Activated CD4-positive, alpha-beta T cell treated with anti-CD3 and anti-CD28 coated beads for 36 hours (primary cell): ENCODE data around the gene ACKR2. TPM values are rescaled to one million over a fixed set of nuclear protein-coding genes. Genes with fewer than 3 reads are reported as not detected.
A peak's percentile ranks its signal among the peaks of the same experiment; 100 is the strongest.
"Not testable (repeated sequence)": the region's sequence is repeated elsewhere in the genome, so short reads cannot be mapped to it uniquely, and the experiment has no call there.

Source experiments
- ATAC-seq: fragments of 200-7000 bp; cut with Tn5 transposase; one replicate; pipeline ENCODE4 v1.10.0; 2021; ENCODE audit warnings: mild to moderate bottlenecking, moderate library complexity
- CTCF ChIA-PET: fragments of 350-600 bp; sonication (Branson Sonifier 250); formaldehyde crosslinking; loops from one replicate; lab custom pipeline; 2021; ENCODE audit warnings: antibody characterized with exemption; lab: Charles Lee
- POLR2A ChIA-PET: fragments of 350-600 bp; sonication (Branson Sonifier 250); formaldehyde crosslinking; loops from one replicate; lab custom pipeline; 2021; ENCODE audit warnings: antibody characterized with exemption, inconsistent platforms; lab: Charles Lee
- DNase-seq: peaks from one replicate; pipeline ENCODE4 v3.0.0-alpha.2; 2020
- H3K27ac Mint-ChIP-seq: one replicate; pipeline ENCODE4 v1.8.0; 2021; ENCODE audit warnings: mixed read lengths
- H3K27me3 Mint-ChIP-seq: one replicate; pipeline ENCODE4 v1.8.0; 2021; ENCODE audit warnings: mixed read lengths
- H3K36me3 Mint-ChIP-seq: one replicate; pipeline ENCODE4 v1.8.0; 2021; ENCODE audit warnings: low read depth, mixed read lengths
- H3K4me1 Mint-ChIP-seq: one replicate; pipeline ENCODE4 v1.8.0; 2021; ENCODE audit warnings: mixed read lengths
- H3K4me3 Mint-ChIP-seq: one replicate; pipeline ENCODE4 v1.8.0; 2021; ENCODE audit warnings: mild to moderate bottlenecking, moderate library complexity, mixed read lengths
- H3K9me3 Mint-ChIP-seq: one replicate; pipeline ENCODE4 v1.8.0; 2021; ENCODE audit warnings: low read depth, mixed read lengths
- intact Hi-C, 2 experiments: fragments of 100-400 bp; cut with DNase I in 1 of 2; cut with micrococcal nuclease in 1 of 2; formaldehyde crosslinking; loops; one replicate each; pipeline versions ENCODE4 v1.14.2 to v1.15.1; 2022 to 2024; cut with DNase I, micrococcal nuclease
- total RNA-seq, 2 experiments: library from RNA; stranded (reverse); gene quantifications; one replicate each; pipeline ENCODE4 v1.2.3, GENCODE V29; 2021

Gene ACKR2
- total RNA-seq, 2 experiments from 2014 or later: 0.64 to 0.65 TPM

DNA sequence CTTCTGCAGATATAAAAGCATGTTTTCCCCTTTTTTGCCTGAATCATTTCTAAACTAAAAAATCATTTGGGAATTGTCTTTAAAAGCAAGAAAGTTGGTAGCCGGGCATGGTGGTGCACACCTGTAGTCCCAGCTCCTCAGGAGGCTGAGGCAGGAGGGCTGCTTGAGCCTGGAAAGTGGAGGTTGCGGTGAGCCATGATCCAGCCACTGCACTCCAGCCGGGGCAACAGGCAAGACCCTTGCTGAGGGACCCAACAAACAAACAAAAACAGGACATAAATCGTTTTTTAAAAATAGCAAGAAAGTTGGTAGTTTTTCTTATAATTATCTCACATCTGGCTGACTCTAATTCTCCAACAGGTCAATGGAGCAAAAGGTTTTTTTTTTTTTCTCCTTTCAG is 7.5 kb upstream of the ACKR2 start:
- intact Hi-C loops: loop anchor here in 1 of 2 experiments (10.0 kb wide), 2 partner anchors 483 to 893 kb away; partner anchors contain the start of genes ABHD5 and SNRK
- ATAC-seq (no peak), DNase-seq (no peak)
- Mint-ChIP-seq H3K4me1 (peaks cover 42% of the 10 kb centered on the region), H3K27me3 (peaks cover 6% of the 10 kb centered on the region), H3K4me3 (no peak overlapping the region), H3K27ac (no peak overlapping the region), H3K36me3 (peaks cover 10% of the 10 kb centered on the region), H3K9me3 (no peaks in the 10 kb centered on the region)
- ChIA-PET POLR2A (no interaction called here), CTCF (no interaction called here)

- Mint-ChIP-seq H3K27ac (peak overlapping the region; percentile 86), H3K9me3 (no peaks in the 10 kb centered on the region), H3K4me3 (peak overlapping the region; percentile 91), H3K4me1 (peaks cover 42% of the 10 kb centered on the region), H3K36me3 (peaks cover 10% of the 10 kb centered on the region), H3K27me3 (peaks cover 6% of the 10 kb centered on the region)
- ATAC-seq (no peak), DNase-seq (no peak)
- intact Hi-C loops: loop anchor here in 1 of 2 experiments (10.0 kb wide), 2 partner anchors 482 to 892 kb away; partner anchors contain the start of genes ABHD5 and SNRK
- ChIA-PET POLR2A (interaction anchor here (0.7 kb wide), 1 partner anchor 11 kb away, joined by 3 read pairs; no protein-coding TSS in a partner anchor), CTCF (interaction anchor here (1.0 to 1.9 kb wide), 6 partner anchors 9 to 37 kb away, joined by 3 to 7 read pairs (median 4); no protein-coding TSS in a partner anchor)
Observed at GRCh38 chr3:42802876-42803413, 6.3 kb upstream of the ACKR2 start.

- DNase-seq (peak; percentile 60), ATAC-seq (peak; percentile 28)
- intact Hi-C loops: loop anchor here (1.0 to 10.0 kb wide), 14 partner anchors 28 to 1535 kb away; partner anchors contain the start of genes CCDC13 (in 2 of the 2), ABHD5 (in 1 of the 2), NKTR (in 1 of the 2) and POMGNT2 (in 1 of the 2)
- H3K27me3 Mint-ChIP-seq: peaks cover 6% of the 10 kb centered on the region
- peak overlapping the region; percentile 91 for H3K4me3 Mint-ChIP-seq
- peaks cover 10% of the 10 kb centered on the region for H3K36me3 Mint-ChIP-seq
- no peaks in the 10 kb centered on the region for H3K9me3 Mint-ChIP-seq
- H3K4me1 Mint-ChIP-seq: peaks cover 42% of the 10 kb centered on the region
- ChIA-PET POLR2A (no interaction called here), CTCF (interaction anchor here (0.7 to 1.9 kb wide), 8 partner anchors 9 to 214 kb away, joined by 3 to 7 read pairs (median 4); no protein-coding TSS in a partner anchor)
- peak overlapping the region; percentile 86 for H3K27ac Mint-ChIP-seq
Observed at GRCh38 chr3:42803414-42804105, 5.7 kb upstream of the ACKR2 start.

- H3K27me3 Mint-ChIP-seq: peaks cover 6% of the 10 kb centered on the region
- H3K4me3 Mint-ChIP-seq: peak within 1 kb of the TSS; percentile 91
- intact Hi-C loops: loop anchor here (1.0 to 10.0 kb wide), 14 partner anchors 27 to 1534 kb away; partner anchors contain the start of genes CCDC13 (in 2 of the 2), ABHD5 (in 1 of the 2), NKTR (in 1 of the 2) and POMGNT2 (in 1 of the 2)
- peak; percentile 97 for DNase-seq
- CTCF ChIA-PET: interaction anchor here (0.5 to 1.9 kb wide), 9 partner anchors 11 to 467 kb away, joined by 3 to 7 read pairs (median 4); no protein-coding TSS in a partner anchor
- H3K4me1 Mint-ChIP-seq: peaks cover 41% of the 10 kb centered on the region
- peak within 1 kb of the TSS; percentile 86 for H3K27ac Mint-ChIP-seq
- POLR2A ChIA-PET: no interaction called here
- H3K9me3 Mint-ChIP-seq: no peaks in the 10 kb centered on the region
- ATAC-seq: peak; percentile 99
- H3K36me3 Mint-ChIP-seq: peaks cover 9% of the 10 kb centered on the region
Observed at GRCh38 chr3:42804106-42804830, 5.0 kb upstream of the ACKR2 start, which contains the start of gene HIGD1A. Gene HIGD1A, minus strand, starts transcription at chr3:42804490. Its CDS starts 10,237 bp downstream, at chr3:42794253.

- peak overlapping the region; percentile 91 for H3K4me3 Mint-ChIP-seq
- peaks cover 36% of the 10 kb centered on the region for H3K4me1 Mint-ChIP-seq
- no peak for ATAC-seq
- peak overlapping the region; percentile 17 for H3K27ac Mint-ChIP-seq
- H3K9me3 Mint-ChIP-seq: no peaks in the 10 kb centered on the region
- CTCF ChIA-PET: interaction anchor here (1.0 to 1.1 kb wide), 2 partner anchors 25 to 27 kb away, joined by 3 read pairs; no protein-coding TSS in a partner anchor
- H3K27me3 Mint-ChIP-seq: peaks cover 6% of the 10 kb centered on the region
- peaks cover 5% of the 10 kb centered on the region for H3K36me3 Mint-ChIP-seq
- intact Hi-C loops: loop anchor here (1.0 to 10.0 kb wide), 14 partner anchors 27 to 1534 kb away; partner anchors contain the start of genes CCDC13 (in 2 of the 2), ABHD5 (in 1 of the 2), NKTR (in 1 of the 2) and POMGNT2 (in 1 of the 2)
- POLR2A ChIA-PET: interaction anchor here (0.6 kb wide), 1 partner anchor 25 kb away, joined by 9 read pairs; no protein-coding TSS in a partner anchor
- DNase-seq: no peak
Observed at GRCh38 chr3:42804831-42805132, 4.5 kb upstream of the ACKR2 start.

DNA sequence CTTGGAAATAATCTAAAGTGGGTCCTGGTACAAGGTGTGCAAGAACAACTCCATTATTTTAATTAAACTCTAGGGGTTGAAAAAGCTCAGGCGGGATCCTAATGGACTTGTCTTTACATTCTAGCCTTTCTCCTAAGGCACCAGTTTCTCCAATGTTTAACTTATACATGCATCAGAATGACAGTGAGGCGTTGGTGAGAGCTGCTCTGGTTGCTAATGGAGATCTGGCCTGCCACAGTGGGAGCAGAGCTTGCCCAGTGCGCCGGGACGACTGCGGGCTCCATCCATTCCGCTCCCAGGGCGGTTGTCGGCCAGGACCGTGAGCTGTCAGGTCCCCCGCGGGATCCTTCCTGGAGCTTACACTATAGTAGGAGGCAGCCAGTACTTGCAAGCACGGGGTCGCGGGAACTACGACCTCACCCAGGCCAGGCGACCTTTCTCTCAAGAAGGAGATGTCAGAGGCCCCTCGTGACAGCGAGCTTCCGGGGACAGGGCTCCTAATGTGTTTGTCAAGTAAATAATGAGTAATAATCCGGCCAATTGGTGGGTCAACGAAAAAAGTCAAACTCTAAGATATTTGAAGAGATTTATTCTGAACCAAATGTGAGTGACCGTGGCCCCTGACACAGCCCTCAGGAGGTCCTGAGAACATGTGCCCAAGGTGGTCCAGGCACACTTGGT is 4.0 kb upstream of the ACKR2 start:
- DNase-seq: peak; percentile 17
- intact Hi-C loops: loop anchor here (2.0 to 10.0 kb wide), 5 partner anchors 32 to 890 kb away; partner anchors contain the start of genes ABHD5 (in 1 of the 2), CCDC13 (in 1 of the 2) and SNRK (in 1 of the 2)
- no peaks in the 10 kb centered on the region for H3K9me3 Mint-ChIP-seq
- H3K4me3 Mint-ChIP-seq: peak overlapping the region; percentile 91
- CTCF ChIA-PET: interaction anchor here (1.0 to 1.2 kb wide), 4 partner anchors 25 to 192 kb away, joined by 3 read pairs; no protein-coding TSS in a partner anchor
- ATAC-seq: no peak
- H3K27ac Mint-ChIP-seq: peak overlapping the region; percentile 38
- peaks cover 6% of the 10 kb centered on the region for H3K27me3 Mint-ChIP-seq
- peaks cover 33% of the 10 kb centered on the region for H3K4me1 Mint-ChIP-seq
- peaks cover 5% of the 10 kb centered on the region for H3K36me3 Mint-ChIP-seq
- POLR2A ChIA-PET: interaction anchor here (0.6 to 0.8 kb wide), 2 partner anchors 10 to 25 kb away, joined by 3 to 9 read pairs; no protein-coding TSS in a partner anchor

DNA sequence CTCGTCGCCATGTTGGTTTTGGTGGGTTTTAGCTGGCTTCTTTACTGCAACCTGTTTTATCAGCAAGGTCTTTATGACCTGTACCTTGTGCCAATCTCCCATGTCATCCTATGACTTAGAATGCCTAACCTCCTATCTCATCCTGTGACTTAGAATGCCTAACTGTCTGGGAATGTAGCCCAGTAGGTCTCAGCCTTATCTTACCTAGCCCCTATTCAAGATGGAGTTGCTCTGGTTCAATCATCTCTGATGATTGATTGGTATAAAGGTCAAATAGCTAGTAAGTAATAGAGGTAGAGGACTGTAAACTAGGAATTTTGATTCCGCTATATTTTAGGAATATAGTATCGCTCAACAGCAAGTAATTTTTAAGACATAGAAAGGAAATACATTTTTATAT is 1.3 kb upstream of the ACKR2 start:
- Mint-ChIP-seq H3K9me3 (no peaks in the 10 kb centered on the region), H3K36me3 (peaks cover 2% of the 10 kb centered on the region), H3K4me1 (peaks cover 14% of the 10 kb centered on the region), H3K27ac (no peak overlapping the region), H3K4me3 (no peak overlapping the region), H3K27me3 (peaks cover 8% of the 10 kb centered on the region)
- ATAC-seq (no peak), DNase-seq (no peak)
- intact Hi-C loops: loop anchor here in 1 of 2 experiments (10.0 kb wide), 2 partner anchors 477 to 887 kb away; partner anchors contain the start of genes ABHD5 and SNRK
- POLR2A ChIA-PET: interaction anchor here (0.7 kb wide), 1 partner anchor 308 kb away, joined by 4 read pairs; no protein-coding TSS in a partner anchor
- CTCF ChIA-PET: interaction anchor here (0.6 to 1.4 kb wide), 3 partner anchors 11 to 28 kb away, joined by 3 read pairs; no protein-coding TSS in a partner anchor

GRCh38 chr3:42810706-42811105 is 1.5 kb downstream of the ACKR2 start:
- CTCF ChIA-PET: interaction anchor here (0.7 kb wide), 1 partner anchor 168 kb away, joined by 3 read pairs; no protein-coding TSS in a partner anchor
- H3K36me3 Mint-ChIP-seq, H3K27me3 Mint-ChIP-seq, H3K4me3 Mint-ChIP-seq, intact Hi-C loops, POLR2A ChIA-PET, DNase-seq, H3K9me3 Mint-ChIP-seq, ATAC-seq, H3K27ac Mint-ChIP-seq, H3K4me1 Mint-ChIP-seq: not testable (repeated sequence)

DNA sequence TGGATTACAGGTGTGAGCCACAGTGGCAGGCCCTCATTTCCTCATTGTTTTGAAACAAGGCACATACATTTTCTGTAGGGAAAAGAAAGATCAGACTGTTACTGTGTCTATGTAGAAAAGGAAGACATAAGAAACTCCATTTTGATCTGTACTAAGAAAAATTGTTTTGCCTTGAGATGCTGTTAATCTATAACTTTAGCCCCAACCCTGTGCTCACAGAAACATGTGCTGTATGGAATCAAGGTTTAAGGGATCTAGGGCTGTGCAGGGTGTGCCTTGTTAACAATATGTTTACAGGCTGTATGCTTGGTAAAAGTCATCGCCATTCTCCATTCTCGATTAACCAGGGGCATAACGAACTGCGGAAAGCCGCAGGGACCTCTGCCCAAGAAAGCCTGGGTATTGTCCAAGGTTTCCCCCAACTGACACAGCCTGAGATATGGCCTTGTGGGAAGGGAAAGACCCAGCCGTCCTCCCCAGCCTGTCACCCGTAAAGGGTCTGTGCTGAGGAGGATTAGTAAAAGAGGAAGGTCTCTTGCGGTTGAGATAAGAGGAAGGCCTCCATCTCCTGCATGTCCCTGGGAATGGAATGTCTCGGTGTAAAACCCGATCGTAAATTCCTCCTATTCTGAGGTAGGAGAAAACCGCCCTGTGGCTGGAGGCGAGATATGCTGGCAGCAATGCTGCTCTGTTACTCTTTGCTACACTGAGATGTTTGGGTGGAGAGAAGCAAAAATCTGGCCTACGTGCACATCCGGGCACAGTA is 2.1 kb downstream of the ACKR2 start:
- CTCF ChIA-PET, H3K27ac Mint-ChIP-seq, H3K27me3 Mint-ChIP-seq, DNase-seq, H3K4me3 Mint-ChIP-seq, intact Hi-C loops, ATAC-seq, H3K36me3 Mint-ChIP-seq, H3K9me3 Mint-ChIP-seq, POLR2A ChIA-PET, H3K4me1 Mint-ChIP-seq: not testable (repeated sequence)
